DND-41 (cell line): ENCODE data around the gene GTPBP4.

Experiments
- ATAC-seq: fragments of 200-7000 bp; cut with Tn5 transposase; 3 replicates; pipeline ENCODE4 v1.9.1; 2021; ENCODE audit warnings: low read depth; ENCODE audit not compliant: insufficient read depth
- DNase-seq: peaks from one replicate; pipeline ENCODE4 v3.0.0-alpha.2; 2020
- H2AFZ ChIP-seq: 2 replicates; pipeline ENCODE4 v1.6.0; 2012; ENCODE audit warnings: low read depth, low read length
- H3K27ac ChIP-seq: 2 replicates; pipeline ENCODE4 v1.5.1; 2012; ENCODE audit warnings: low read length, inconsistent platforms
- H3K27me3 ChIP-seq: fragments of 200-600 bp; sonication (generic); 2 replicates; pipeline ENCODE4 v1.6.0; 2012; ENCODE audit warnings: low read length, mild to moderate bottlenecking, inconsistent platforms; ENCODE audit not compliant: insufficient read depth, poor library complexity
- H3K36me3 ChIP-seq: 2 replicates; pipeline ENCODE4 v1.5.1; 2012; ENCODE audit warnings: low read length, inconsistent platforms; ENCODE audit not compliant: insufficient read depth
- H3K4me1 ChIP-seq: 2 replicates; pipeline ENCODE4 v1.5.1; 2012; ENCODE audit warnings: mild to moderate bottlenecking, low read length; ENCODE audit not compliant: insufficient read depth
- H3K4me2 ChIP-seq: 2 replicates; pipeline ENCODE4 v1.6.0; 2012; ENCODE audit warnings: mild to moderate bottlenecking, moderate library complexity, low read length, inconsistent platforms; ENCODE audit not compliant: insufficient read depth
- H3K4me3 ChIP-seq, 2 experiments: fragments of 200-600 bp in 1 of 2; shearing (Covaris generic) in 1 of 2; 2 replicates each; pipeline ENCODE4 v1.5.1; 2012 to 2016; ENCODE audit warnings: inconsistent platforms in 2 of 2, low read length in 2 of 2, mild to moderate bottlenecking in 2 of 2, low read depth in 1 of 2, moderate library complexity in 1 of 2
- H3K79me2 ChIP-seq: 2 replicates; pipeline ENCODE4 v1.6.0; 2012; ENCODE audit warnings: low read length, inconsistent platforms; ENCODE audit not compliant: insufficient read depth
- H3K9ac ChIP-seq: 2 replicates; pipeline ENCODE4 v1.6.0; 2012; ENCODE audit warnings: low read depth, mild to moderate bottlenecking, inconsistent platforms, low read length, moderate library complexity
- H3K9me3 ChIP-seq: 2 replicates; pipeline ENCODE4 v1.5.1; 2012; ENCODE audit warnings: low read length, moderate library complexity, mild to moderate bottlenecking, inconsistent platforms; ENCODE audit not compliant: insufficient read depth, severe bottlenecking
- H4K20me1 ChIP-seq: 2 replicates; pipeline ENCODE4 v1.6.0; 2012; ENCODE audit warnings: low read length; ENCODE audit not compliant: insufficient read depth
- CTCF ChIP-seq: IDR thresholded peaks from 2 replicates; pipeline ENCODE4 v1.5.1; 2012; ENCODE audit warnings: borderline replicate concordance, low read length, moderate library complexity, mild to moderate bottlenecking; ENCODE audit not compliant: poor library complexity, severe bottlenecking; ENCODE audit errors: extremely low read depth
- EZH2 ChIP-seq: IDR thresholded peaks from 3 replicates; pipeline ENCODE4 v1.6.1; 2012; ENCODE audit warnings: borderline replicate concordance, low read depth, mild to moderate bottlenecking, moderate library complexity, low read length, inconsistent platforms; ENCODE audit not compliant: severe bottlenecking

The GTPBP4 gene

GRCh38 chr10:1058017-1058416, 69.8 kb downstream of the GTPBP4 start:
- Histone ChIP-seq H2AFZ (no peak overlapping the region), H3K79me2 (peaks cover 99% of the 10 kb centered on the region), H3K4me1 (peaks cover 85% of the 10 kb centered on the region), H3K9ac (peak overlapping the region; percentile 99), H4K20me1 (peaks cover 36% of the 10 kb centered on the region), H3K27me3 (no peaks in the 10 kb centered on the region), H3K4me3 (peak overlapping the region; percentile 94 to 100), H3K36me3 (peaks cover 40% of the 10 kb centered on the region), H3K9me3 (no peaks in the 10 kb centered on the region), H3K4me2 (peak overlapping the region; percentile 90), H3K27ac (peak overlapping the region; percentile 5; the same call in 1 of the 2 replicates)
- no peak for DNase-seq
- ATAC-seq, result no peak
- TF ChIP-seq EZH2 (no peak), CTCF (no peak)

GRCh38 chr10:1059902-1060301, 71.7 kb downstream of the GTPBP4 start:
- H3K4me2 ChIP-seq, result peak overlapping the region; percentile 3; the same call in 1 of the 2 replicates
- no peak for ATAC-seq

GRCh38 chr10:1061930-1062774, 73.9 kb downstream of the GTPBP4 start:
- TF ChIP-seq CTCF (no peak), EZH2 (no peak)
- DNase-seq, result no peak
- Histone ChIP-seq H3K9ac (0 out of 2 replicates have a peak overlapping the region, but pooled peaks have one; percentile 2), H3K4me1 (peaks cover 60% of the 10 kb centered on the region), H3K4me2 (peak overlapping the region; percentile 18), H3K27ac (peak overlapping the region; percentile 57), H3K27me3 (no peaks in the 10 kb centered on the region), H3K79me2 (peaks cover 82% of the 10 kb centered on the region), H4K20me1 (peaks cover 41% of the 10 kb centered on the region), H3K4me3 (no peak overlapping the region), H2AFZ (no peak overlapping the region), H3K9me3 (no peaks in the 10 kb centered on the region), H3K36me3 (peaks cover 26% of the 10 kb centered on the region)
- peak; percentile 78 for ATAC-seq

More at GRCh38 chr10:1059902-1060301, 71.7 kb downstream of the GTPBP4 start:
- no peaks in the 10 kb centered on the region for H3K9me3 ChIP-seq
- H4K20me1 ChIP-seq, result peaks cover 42% of the 10 kb centered on the region
- H3K27me3 ChIP-seq, result no peaks in the 10 kb centered on the region
- peaks cover 30% of the 10 kb centered on the region for H3K36me3 ChIP-seq
- H3K79me2 ChIP-seq, result peaks cover 98% of the 10 kb centered on the region
- H3K9ac ChIP-seq, result no peak overlapping the region
- DNase-seq, result no peak
- no peak for TF ChIP-seq CTCF
- no peak for TF ChIP-seq EZH2
- no peak overlapping the region for H3K27ac ChIP-seq
- H3K4me1 ChIP-seq, result peaks cover 67% of the 10 kb centered on the region
- H3K4me3 ChIP-seq, result no peak overlapping the region
- no peak overlapping the region for H2AFZ ChIP-seq
